Measurements from ENCODE around the gene TMEM131L. TPM values are rescaled to one million over a fixed set of nuclear protein-coding genes. Genes with fewer than 3 reads are reported as not detected.

The TMEM131L gene
- total RNA-seq, 1 experiment from 2014 or later: 14.6 TPM

- peaks cover 25% of the 10 kb centered on the region for H3K27me3 Mint-ChIP-seq (ENCODE audit: low read depth)
- DNase-seq: no peak
- no peaks in the 10 kb centered on the region; a peak in 2 of 5 replicates for H3K9me3 Mint-ChIP-seq
- Histone ChIP-seq H2BK120ac (ENCODE audit: low read depth, low read length, poor library complexity, severe bottlenecking) (no peak overlapping the region), H2AFZ (ENCODE audit: low read length) (no peak overlapping the region), H2BK15ac (ENCODE audit: low read depth, low read length) (no peak overlapping the region), H4K5ac (ENCODE audit: insufficient read length, low read depth, low read length) (no peak overlapping the region), H3K9ac (ENCODE audit: extremely low read depth, insufficient read length, low read length) (no peak overlapping the region), H4K91ac (ENCODE audit: insufficient read length, low read depth, low read length) (no peak overlapping the region), H3K4ac (ENCODE audit: low read depth, low read length) (no peak overlapping the region), H3T11ph (ENCODE audit: low read length) (no peak overlapping the region), H2BK12ac (ENCODE audit: insufficient read length, low read depth, low read length) (no peak overlapping the region), H3K9me3 (ENCODE audit: control insufficient read depth, low read depth, low read length) (no peaks in the 10 kb centered on the region), H3K27me3 (ENCODE audit: insufficient read depth, low read length) (no peaks in the 10 kb centered on the region), H2AK5ac (ENCODE audit: insufficient read length, low read length) (no peak overlapping the region), H3K23me2 (ENCODE audit: insufficient read length, low read depth, low read length, poor library complexity, severe bottlenecking) (no peaks in the 10 kb centered on the region), H3K23ac (ENCODE audit: insufficient read length, low read depth, low read length) (no peak overlapping the region), H3K14ac (ENCODE audit: insufficient read depth, low read length) (no peak overlapping the region), H2BK5ac (ENCODE audit: insufficient read length, low read length) (no peak overlapping the region), H2BK20ac (ENCODE audit: low read depth, low read length, poor library complexity, severe bottlenecking) (no peak overlapping the region), H3K18ac (ENCODE audit: insufficient read length, low read depth, low read length) (no peak overlapping the region), H3K4me1 (ENCODE audit: insufficient read depth, low read length) (no peaks in the 10 kb centered on the region), H4K20me1 (ENCODE audit: control insufficient read depth, insufficient read depth, insufficient read length) (no peaks in the 10 kb centered on the region), H3K79me2 (ENCODE audit: insufficient read depth, low read length) (no peaks in the 10 kb centered on the region), H3K79me1 (ENCODE audit: insufficient read depth, low read depth, low read length, poor library complexity, severe bottlenecking) (no peaks in the 10 kb centered on the region), H3K4me2 (ENCODE audit: insufficient read depth, insufficient read length, low read length) (no peak overlapping the region), H3K56ac (ENCODE audit: insufficient read length, low read depth, low read length) (no peak overlapping the region), H3K27ac (ENCODE audit: insufficient read length, low read depth, low read length) (no peak overlapping the region), H4K8ac (replicated peaks; ENCODE audit: insufficient read length, low read depth, low read length) (no peak overlapping the region)
- TF ChIP-seq CTCF (conservative IDR thresholded peaks at IDR 0.05): no peak
- no peaks in the 10 kb centered on the region for H3K4me1 Mint-ChIP-seq
- H3K4me3 Mint-ChIP-seq: no peak overlapping the region
- no peaks in the 10 kb centered on the region for H3K36me3 Mint-ChIP-seq (ENCODE audit: insufficient read depth in 1 of 3, low read depth in 3 of 3)
- no peak overlapping the region for H3K27ac Mint-ChIP-seq
- WGBS (ENCODE audit: extremely low coverage, insufficient read length, low lambda C conversion rate): no CpG with 5 or more reads among the region's 5 CpGs
Observed at GRCh38 chr4:153676486-153676885, 210.3 kb downstream of the TMEM131L start.

Data from H9 (cell line).